Purkinje cell (primary cell): ENCODE data around the gene HBS1L. TPM values are rescaled to one million over a fixed set of nuclear protein-coding genes. Genes with fewer than 3 reads are reported as not detected.

Experiments used
- polyA plus RNA-seq: library from polyadenylated mRNA; unstranded; fragments of >200 nt; fragmentation: Nextera tagmentation; gene quantifications from 2 replicates; pipeline ENCODE4 v1.2.1, GENCODE V29; 2014

The HBS1L gene
- 92.5 and 139 TPM in 2 replicates for polyA plus RNA-seq

GRCh38 chr6:135054569-135055498, at the start of gene HBS1L:
HBS1L (minus strand) TSS chr6:135054822; CDS start chr6:135054691, 131 bp downstream.

GRCh38 chr6:134949927-134950326, 104.7 kb downstream of the HBS1L start, which contains the start of gene ALDH8A1:
ALDH8A1 (minus strand) TSS chr6:134950101; CDS start chr6:134950053, 48 bp downstream.

Other genes starting within 250 kb of the HBS1L start
- 1.2 and 2.2 TPM in 2 replicates for gene ALDH8A1, start 104.7 kb downstream of the HBS1L start, polyA plus RNA-seq
- 1.7 TPM in 1 of 2 replicates, not detected in the other for gene MYB, start 126.5 kb upstream of the HBS1L start, polyA plus RNA-seq